Stimulated activated naive B cell treated with anti-CD40 and anti-IgM and Interleukin-4, amounts not matched to agents 10 μg/mL and 1 μg/mL and 100 μg/mL, for 72 hours (primary cell): ENCODE measurements around the gene TTC33.
A peak's percentile ranks its signal among the peaks of the same experiment; 100 is the strongest.
"Not testable (repeated sequence)": the region's sequence is repeated elsewhere in the genome, so short reads cannot be mapped to it uniquely, and the experiment has no call there.

Experiments used
- ATAC-seq, 2 donors: fragments of 150-1000 bp; cut with Tn5 transposase; replicated peaks; 2 replicates each; pipeline ENCODE4 v1.10.0; 2021; ENCODE audit warnings: moderate library complexity in 1 of 2
- DNase-seq: peaks from one replicate; pipeline ENCODE4 v3.0.0; 2021
- H3K27ac Mint-ChIP-seq: one replicate; pipeline ENCODE4 v1.8.0; 2022; ENCODE audit warnings: mild to moderate bottlenecking, mixed read lengths
- H3K27me3 Mint-ChIP-seq, 2 donors: one replicate each; pipeline ENCODE4 v1.8.0; 2022; ENCODE audit warnings: mixed read lengths in 2 of 2
- H3K36me3 Mint-ChIP-seq, 2 donors: one replicate each; pipeline ENCODE4 v1.8.0; 2022; ENCODE audit warnings: mixed read lengths in 2 of 2, mild to moderate bottlenecking in 1 of 2
- H3K4me1 Mint-ChIP-seq, 2 donors: one replicate each; pipeline ENCODE4 v1.8.0; 2022; ENCODE audit warnings: mixed read lengths in 2 of 2, mild to moderate bottlenecking in 1 of 2
- H3K4me3 Mint-ChIP-seq, 2 donors: one replicate each; pipeline ENCODE4 v1.8.0; 2022; ENCODE audit warnings: mild to moderate bottlenecking in 2 of 2, mixed read lengths in 2 of 2, moderate library complexity in 1 of 2
- H3K9me3 Mint-ChIP-seq, 2 donors: one replicate each; pipeline ENCODE4 v1.8.0; 2022; ENCODE audit warnings: mixed read lengths in 2 of 2, mild to moderate bottlenecking in 1 of 2

TTC33 gene

GRCh38 chr5:40572391-40572790, 183.4 kb downstream of the TTC33 start:
- no peak overlapping the region for H3K27ac Mint-ChIP-seq
- ATAC-seq (no peak), DNase-seq (no peak)
- H3K9me3 Mint-ChIP-seq = peaks cover 4 to 5% of the 10 kb centered on the region in 2 donors
- no peaks in the 10 kb centered on the region for H3K27me3 Mint-ChIP-seq
- peaks cover 26 to 31% of the 10 kb centered on the region in 2 donors for H3K4me1 Mint-ChIP-seq
- peaks cover 0 to 4% of the 10 kb centered on the region in 2 donors for H3K36me3 Mint-ChIP-seq
- no peak overlapping the region for H3K4me3 Mint-ChIP-seq

GRCh38 chr5:40571729-40572128, 184.0 kb downstream of the TTC33 start:
- H3K4me3 Mint-ChIP-seq = no peak overlapping the region
- no peak for DNase-seq

GRCh38 chr5:40570408-40571129, 185.2 kb downstream of the TTC33 start:
- peaks cover 25 to 31% of the 10 kb centered on the region in 2 donors for H3K4me1 Mint-ChIP-seq
- H3K36me3 Mint-ChIP-seq = peaks cover 0 to 9% of the 10 kb centered on the region in 2 donors
- peaks cover 4 to 5% of the 10 kb centered on the region in 2 donors for H3K9me3 Mint-ChIP-seq
- H3K27me3 Mint-ChIP-seq = no peaks in the 10 kb centered on the region
- no peak overlapping the region for H3K4me3 Mint-ChIP-seq
- DNase-seq (no peak), ATAC-seq (peak; percentile 84 to 88)
- peak overlapping the region; percentile 81 for H3K27ac Mint-ChIP-seq

More at GRCh38 chr5:40571729-40572128, 184.0 kb downstream of the TTC33 start:
- ATAC-seq = no peak
- no peaks in the 10 kb centered on the region for H3K27me3 Mint-ChIP-seq
- no peak overlapping the region for H3K27ac Mint-ChIP-seq
- peaks cover 0 to 4% of the 10 kb centered on the region in 2 donors for H3K36me3 Mint-ChIP-seq
- H3K4me1 Mint-ChIP-seq = peaks cover 26 to 31% of the 10 kb centered on the region in 2 donors
- H3K9me3 Mint-ChIP-seq = peaks cover 4 to 5% of the 10 kb centered on the region in 2 donors

GRCh38 chr5:40569546-40570270, 186.1 kb downstream of the TTC33 start:
- Mint-ChIP-seq H3K36me3 (peaks cover 0 to 9% of the 10 kb centered on the region in 2 donors), H3K9me3 (peaks cover 4 to 5% of the 10 kb centered on the region in 2 donors), H3K4me3 (peak overlapping the region in 1 of 2 donors; percentile 41), H3K27ac (no peak overlapping the region), H3K27me3 (no peaks in the 10 kb centered on the region), H3K4me1 (peaks cover 22 to 31% of the 10 kb centered on the region in 2 donors)
- ATAC-seq = peak; percentile 50 to 62
- DNase-seq = no peak

- H3K27ac Mint-ChIP-seq = no peak overlapping the region
- peaks cover 29 to 34% of the 10 kb centered on the region in 2 donors for H3K4me1 Mint-ChIP-seq
- H3K9me3 Mint-ChIP-seq = peaks cover 4 to 5% of the 10 kb centered on the region in 2 donors
- no peaks in the 10 kb centered on the region for H3K27me3 Mint-ChIP-seq
- DNase-seq (no peak), ATAC-seq (no peak)
- no peak overlapping the region for H3K4me3 Mint-ChIP-seq
- peaks cover 0 to 9% of the 10 kb centered on the region in 2 donors for H3K36me3 Mint-ChIP-seq
These were observed 187.2 kb downstream of the TTC33 start for GRCh38 chr5:40568548-40568947.

- peaks cover 9 to 22% of the 10 kb centered on the region in 2 donors for H3K36me3 Mint-ChIP-seq
- ATAC-seq, DNase-seq, H3K4me3 Mint-ChIP-seq, H3K27me3 Mint-ChIP-seq, H3K27ac Mint-ChIP-seq: not testable (repeated sequence)
- H3K9me3 Mint-ChIP-seq = peaks cover 9 to 10% of the 10 kb centered on the region in 2 donors
- peaks cover 20 to 22% of the 10 kb centered on the region in 2 donors for H3K4me1 Mint-ChIP-seq
These were observed 192.6 kb downstream of the TTC33 start for GRCh38 chr5:40563173-40563572.

GRCh38 chr5:40560474-40561110, 195.2 kb downstream of the TTC33 start:
- Mint-ChIP-seq H3K27me3 (no peaks in the 10 kb centered on the region), H3K27ac (no peak overlapping the region), H3K9me3 (peaks cover 9 to 10% of the 10 kb centered on the region in 2 donors), H3K36me3 (peaks cover 9 to 18% of the 10 kb centered on the region in 2 donors), H3K4me3 (no peak overlapping the region), H3K4me1 (peaks cover 25 to 27% of the 10 kb centered on the region in 2 donors)
- DNase-seq (no peak), ATAC-seq (no peak)

- ATAC-seq (no peak), DNase-seq (no peak)
- no peaks in the 10 kb centered on the region for H3K27me3 Mint-ChIP-seq
- H3K4me1 Mint-ChIP-seq = peaks cover 22 to 32% of the 10 kb centered on the region in 2 donors
- peaks cover 9 to 18% of the 10 kb centered on the region in 2 donors for H3K36me3 Mint-ChIP-seq
- H3K4me3 Mint-ChIP-seq = no peak overlapping the region
- H3K27ac Mint-ChIP-seq = no peak overlapping the region
- H3K9me3 Mint-ChIP-seq = peaks cover 9 to 10% of the 10 kb centered on the region in 2 donors
These were observed 196.5 kb downstream of the TTC33 start for GRCh38 chr5:40559306-40559705.

GRCh38 chr5:40557501-40557900, 198.3 kb downstream of the TTC33 start:
- Mint-ChIP-seq H3K27me3 (no peaks in the 10 kb centered on the region), H3K27ac (no peak overlapping the region), H3K9me3 (peaks cover 9 to 10% of the 10 kb centered on the region in 2 donors), H3K4me3 (no peak overlapping the region), H3K4me1 (peaks cover 12 to 19% of the 10 kb centered on the region in 2 donors), H3K36me3 (peaks cover 8 to 10% of the 10 kb centered on the region in 2 donors)
- no peak for DNase-seq
- no peak for ATAC-seq

- no peak for ATAC-seq
- Mint-ChIP-seq H3K4me3 (no peak overlapping the region), H3K36me3 (peaks cover 8 to 10% of the 10 kb centered on the region in 2 donors), H3K9me3 (peaks cover 9 to 10% of the 10 kb centered on the region in 2 donors), H3K4me1 (peaks cover 12 to 19% of the 10 kb centered on the region in 2 donors), H3K27ac (no peak overlapping the region), H3K27me3 (no peaks in the 10 kb centered on the region)
- no peak for DNase-seq
These were observed 198.9 kb downstream of the TTC33 start for GRCh38 chr5:40556811-40557210.

GRCh38 chr5:40555886-40556285, 199.9 kb downstream of the TTC33 start:
- no peak for DNase-seq
- peaks cover 3 to 4% of the 10 kb centered on the region in 2 donors for H3K36me3 Mint-ChIP-seq
- H3K27ac Mint-ChIP-seq = no peak overlapping the region
- ATAC-seq = no peak
- H3K4me3 Mint-ChIP-seq = no peak overlapping the region
- peaks cover 4 to 5% of the 10 kb centered on the region in 2 donors for H3K9me3 Mint-ChIP-seq
- no peaks in the 10 kb centered on the region for H3K27me3 Mint-ChIP-seq
- H3K4me1 Mint-ChIP-seq = peaks cover 8 to 16% of the 10 kb centered on the region in 2 donors

GRCh38 chr5:40554813-40555212, 200.9 kb downstream of the TTC33 start:
- H3K4me1 Mint-ChIP-seq = peaks cover 6 to 13% of the 10 kb centered on the region in 2 donors

GRCh38 chr5:40554054-40554453, 201.7 kb downstream of the TTC33 start:
- ATAC-seq (no peak), DNase-seq (no peak)
- peaks cover 0 to 2% of the 10 kb centered on the region in 2 donors for H3K9me3 Mint-ChIP-seq
- H3K4me1 Mint-ChIP-seq = peaks cover 6 to 13% of the 10 kb centered on the region in 2 donors
- H3K36me3 Mint-ChIP-seq = peaks cover 0 to 2% of the 10 kb centered on the region in 2 donors
- no peak overlapping the region for H3K4me3 Mint-ChIP-seq
- H3K27ac Mint-ChIP-seq = no peak overlapping the region
- H3K27me3 Mint-ChIP-seq = no peaks in the 10 kb centered on the region

More at GRCh38 chr5:40554813-40555212, 200.9 kb downstream of the TTC33 start:
- no peak for DNase-seq
- Mint-ChIP-seq H3K4me3 (no peak overlapping the region), H3K27me3 (no peaks in the 10 kb centered on the region), H3K9me3 (peaks cover 0 to 2% of the 10 kb centered on the region in 2 donors), H3K36me3 (peaks cover 0 to 2% of the 10 kb centered on the region in 2 donors), H3K27ac (no peak overlapping the region)
- ATAC-seq = no peak

- H3K27me3 Mint-ChIP-seq = no peaks in the 10 kb centered on the region
- peaks cover 0 to 2% of the 10 kb centered on the region in 2 donors for H3K36me3 Mint-ChIP-seq
- no peak overlapping the region for H3K27ac Mint-ChIP-seq
- H3K4me1 Mint-ChIP-seq = peaks cover 6 to 13% of the 10 kb centered on the region in 2 donors
- no peak for ATAC-seq
- no peak for DNase-seq
- H3K4me3 Mint-ChIP-seq = no peak overlapping the region
- H3K9me3 Mint-ChIP-seq = peaks cover 0 to 2% of the 10 kb centered on the region in 2 donors
These were observed 202.8 kb downstream of the TTC33 start for GRCh38 chr5:40552981-40553380.
